Kidney (tissue), 14 donors: ENCODE measurements around the gene NAA11. TPM values are rescaled to one million over a fixed set of nuclear protein-coding genes. Genes with fewer than 3 reads are reported as not detected.

Experiments used
- DNase-seq, 5 donors: peaks; one replicate each; pipeline ENCODE4 v3.0.0-alpha.2; 2013 to 2020
- FAIRE-seq: peaks from 2 replicates; lab custom pipeline; 2012; peaks lifted over from hg19 to GRCh38; lab: Jason Lieb, UNC
- H3K27ac ChIP-seq, 2 donors: one replicate each; pipeline ENCODE4 v1.7.0; 2013; ENCODE audit warnings: low read depth in 2 of 2, low read length in 2 of 2, inconsistent platforms in 1 of 2
- H3K27me3 ChIP-seq: one replicate; pipeline ENCODE4 v1.7.1; 2013; ENCODE audit warnings: low read length, inconsistent platforms; ENCODE audit not compliant: control insufficient read depth, insufficient read depth
- H3K36me3 ChIP-seq, 3 donors: one replicate each; pipeline versions ENCODE4 v1.7.0 to v1.7.1; 2013; ENCODE audit warnings: low read length in 3 of 3, control low read depth in 1 of 3, inconsistent platforms in 1 of 3; ENCODE audit not compliant: insufficient read depth in 3 of 3, control insufficient read depth in 2 of 3
- H3K4me1 ChIP-seq, 3 donors: one replicate each; pipeline versions ENCODE4 v1.7.0 to v1.7.1; 2013; ENCODE audit warnings: low read length in 3 of 3, inconsistent platforms in 1 of 3, low read depth in 1 of 3; ENCODE audit not compliant: control insufficient read depth in 2 of 3, insufficient read depth in 2 of 3
- H3K4me3 ChIP-seq, 3 donors: one replicate each; pipeline versions ENCODE4 v1.7.0 to v1.8.1; 2013; ENCODE audit warnings: low read length in 3 of 3, control low read depth in 1 of 3, inconsistent platforms in 1 of 3
- H3K9ac ChIP-seq, 3 donors: one replicate each; pipeline versions ENCODE4 v1.7.0 to v1.7.1; 2013; ENCODE audit warnings: low read length in 3 of 3, control low read depth in 1 of 3, inconsistent platforms in 1 of 3
- H3K9me3 ChIP-seq, 3 donors: one replicate each; pipeline versions ENCODE4 v1.7.0 to v1.7.1; 2013; ENCODE audit warnings: low read length in 3 of 3, control low read depth in 1 of 3, inconsistent platforms in 1 of 3; ENCODE audit not compliant: control insufficient read depth in 2 of 3, insufficient read depth in 1 of 3
- CTCF ChIP-seq: IDR thresholded peaks from 3 replicates; pipeline ENCODE4 v1.5.1; 2012; ENCODE audit warnings: mild to moderate bottlenecking, moderate library complexity, borderline replicate concordance; ENCODE audit not compliant: insufficient read depth; ENCODE audit errors: extremely low read depth
- intact Hi-C: fragments of 100-400 bp; cut with DNase I; formaldehyde crosslinking; loops from one replicate; pipeline ENCODE4 v1.11.1; 2022
- polyA plus RNA-seq: library from polyadenylated mRNA; stranded (reverse); fragments of 350-450 nt; fragmentation: Illumina TruSeq; extraction: RNeasy Lipid Tissue Mini Kit (QIAGEN cat#74804); gene quantifications from one replicate; pipeline ENCODE4 v1.2.3, GENCODE V29; 2014; ENCODE audit warnings: low read depth, low replicate concordance; ENCODE audit not compliant: insufficient read depth
- total RNA-seq: library from RNA; stranded (reverse); fragmentation: NEBNext Ultra II Directional; extraction: Animal tissue kit (Norgen Biotek cat#: 25700); gene quantifications from one replicate; pipeline ENCODE4 v1.2.1, GENCODE V29; 2021
- donor health status: control.
- donor health status: control.
- donor health status: control.
- donor health status: control.
- donor health status: control.
- donor health status: DM: yes; HTN: yes; CAD: no.
- donor health status: Normal renal cell carcinoma (clear cell type).

The NAA11 gene
- total and polyA plus RNA-seq, 2 donors from 2014 or later, result not detected

- H3K9me3 ChIP-seq, result no peaks in the 10 kb centered on the region
- H3K9ac ChIP-seq, result no peak overlapping the region
- no peak overlapping the region for H3K27ac ChIP-seq
- H3K36me3 ChIP-seq, result no peaks in the 10 kb centered on the region
- TF ChIP-seq CTCF, result no peak
- H3K4me3 ChIP-seq, result no peak overlapping the region
- no peaks in the 10 kb centered on the region for H3K27me3 ChIP-seq
- intact Hi-C loops, result no loop called here
- no peaks in the 10 kb centered on the region for H3K4me1 ChIP-seq
- DNase-seq (no peak), FAIRE-seq (no peak)
Measured at GRCh38 chr4:79306795-79307194, 19.1 kb downstream of the NAA11 start.

- Histone ChIP-seq H3K4me1 (no peaks in the 10 kb centered on the region), H3K36me3 (no peaks in the 10 kb centered on the region), H3K4me3 (no peak overlapping the region), H3K27ac (no peak overlapping the region), H3K9me3 (no peaks in the 10 kb centered on the region), H3K9ac (no peak overlapping the region), H3K27me3 (no peaks in the 10 kb centered on the region)
- TF ChIP-seq CTCF, result no peak
- intact Hi-C loops, result no loop called here
- FAIRE-seq, result no peak
- DNase-seq, result no peak
Measured at GRCh38 chr4:79300280-79300679, 25.6 kb downstream of the NAA11 start.

- Histone ChIP-seq H3K4me1 (no peaks in the 10 kb centered on the region), H3K27me3 (no peaks in the 10 kb centered on the region), H3K9me3 (no peaks in the 10 kb centered on the region), H3K36me3 (no peaks in the 10 kb centered on the region), H3K9ac (no peak overlapping the region), H3K27ac (no peak overlapping the region), H3K4me3 (no peak overlapping the region)
- intact Hi-C loops, result no loop called here
- TF ChIP-seq CTCF, result no peak
- no peak for FAIRE-seq
- DNase-seq, result peak in 1 of 5 donors; percentile 29
Measured at GRCh38 chr4:79298484-79298883, 27.4 kb downstream of the NAA11 start.

DNA sequence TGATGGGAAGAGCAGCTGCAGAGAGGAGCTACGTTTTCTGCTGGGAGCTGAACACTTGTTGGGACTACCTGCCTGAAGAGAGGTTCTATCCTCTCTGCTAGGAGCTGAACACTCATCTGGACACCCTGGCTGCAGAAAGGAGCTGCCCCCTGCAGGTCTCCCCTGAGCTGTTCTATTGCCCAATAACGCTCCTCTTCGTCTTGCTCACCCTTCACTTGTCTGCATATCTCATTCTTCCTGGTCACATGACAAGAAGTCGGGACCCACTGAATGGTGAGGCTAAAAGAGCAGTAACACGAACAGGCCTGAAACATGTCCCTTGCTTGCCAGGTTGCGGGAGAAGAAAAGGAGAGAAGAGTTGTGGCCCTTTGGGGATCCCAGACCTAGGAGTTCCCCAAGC, 27.8 kb downstream of the NAA11 start:
- FAIRE-seq, result no peak
- intact Hi-C loops, result no loop called here
- no peak overlapping the region for H3K27ac ChIP-seq
- no peaks in the 10 kb centered on the region for H3K4me1 ChIP-seq
- no peak for TF ChIP-seq CTCF
- no peak for DNase-seq
- H3K9ac ChIP-seq, result no peak overlapping the region
- no peaks in the 10 kb centered on the region for H3K27me3 ChIP-seq
- no peaks in the 10 kb centered on the region for H3K36me3 ChIP-seq
- H3K4me3 ChIP-seq, result no peak overlapping the region
- no peaks in the 10 kb centered on the region for H3K9me3 ChIP-seq
